Colonic mucosa (tissue), 4 donors: ENCODE results near the gene ELP4. TPM values are rescaled to one million over a fixed set of nuclear protein-coding genes. Genes with fewer than 3 reads are reported as not detected.

Experiments
- DNase-seq: peaks from one replicate; pipeline ENCODE4 v3.0.0-alpha.2; 2020
- H3K27ac ChIP-seq: fragments of 200-600 bp; one replicate; pipeline ENCODE4 v1.8.0; 2021
- H3K27me3 ChIP-seq: fragments of 200-600 bp; one replicate; pipeline ENCODE4 v1.8.0; 2021
- H3K36me3 ChIP-seq: fragments of 200-600 bp; one replicate; pipeline ENCODE4 v1.8.0; 2021
- H3K4me1 ChIP-seq: fragments of 200-600 bp; one replicate; pipeline ENCODE4 v1.8.0; 2021; ENCODE audit warnings: mild to moderate bottlenecking
- H3K4me3 ChIP-seq: fragments of 200-600 bp; one replicate; pipeline ENCODE4 v1.8.0; 2021
- H3K9ac ChIP-seq, 2 donors: one replicate each; pipeline ENCODE4 v1.7.0; 2013; ENCODE audit warnings: control low read depth in 2 of 2, low read depth in 2 of 2, low read length in 2 of 2
- H3K9me3 ChIP-seq: fragments of 200-600 bp; one replicate; pipeline ENCODE4 v1.8.0; 2021
- intact Hi-C: fragments of 100-400 bp; cut with DNase I; formaldehyde crosslinking; loops from one replicate; pipeline ENCODE4 v1.14.1; 2022
- total RNA-seq, 2 donors: library from RNA; stranded (reverse); fragmentation: NEBNext Ultra II Directional in 1 of 2; extraction: Animal tissue kit (Norgen Biotek cat#: 25700) in 1 of 2; gene quantifications; one replicate each; pipeline ENCODE4 v1.2.1, GENCODE V29; 2021
- TF ChIP-seq, protein P1 (sequence below): fragments of 200-600 bp; IDR thresholded peaks from one replicate; pipeline ENCODE4 v1.8.0; 2022; ENCODE audit warnings: antibody characterized with exemption, mild to moderate bottlenecking
- donor health status: healthy.
- donor health status: DM: no; HTN: no; CAD: no.
- donor health status: DM: no; HTN: no; CAD: no.

Gene ELP4
- total RNA-seq, 2 donors from 2014 or later = 17.0 to 22.8 TPM

DNA sequence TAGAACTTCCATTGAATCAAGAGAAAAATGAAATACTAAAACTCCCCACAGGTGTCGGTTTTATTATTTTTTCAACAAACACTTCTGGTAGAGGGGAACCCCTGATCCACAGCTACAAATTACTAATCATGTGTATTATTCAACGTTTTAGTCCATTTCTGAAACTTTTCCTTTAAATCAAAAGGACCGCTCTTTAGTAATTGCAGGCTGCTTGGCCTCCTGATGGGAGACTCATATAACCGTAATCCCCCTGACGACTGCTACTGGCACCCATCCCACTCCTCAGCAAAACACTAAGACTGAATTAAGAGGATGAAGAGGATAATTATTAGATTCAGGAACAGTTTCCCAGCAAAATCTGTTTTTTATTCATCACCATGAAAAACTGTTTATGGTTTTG lies 255.2 kb downstream of the ELP4 start:
- H3K36me3 ChIP-seq = no peaks in the 10 kb centered on the region
- TF ChIP-seq, protein P1, sequence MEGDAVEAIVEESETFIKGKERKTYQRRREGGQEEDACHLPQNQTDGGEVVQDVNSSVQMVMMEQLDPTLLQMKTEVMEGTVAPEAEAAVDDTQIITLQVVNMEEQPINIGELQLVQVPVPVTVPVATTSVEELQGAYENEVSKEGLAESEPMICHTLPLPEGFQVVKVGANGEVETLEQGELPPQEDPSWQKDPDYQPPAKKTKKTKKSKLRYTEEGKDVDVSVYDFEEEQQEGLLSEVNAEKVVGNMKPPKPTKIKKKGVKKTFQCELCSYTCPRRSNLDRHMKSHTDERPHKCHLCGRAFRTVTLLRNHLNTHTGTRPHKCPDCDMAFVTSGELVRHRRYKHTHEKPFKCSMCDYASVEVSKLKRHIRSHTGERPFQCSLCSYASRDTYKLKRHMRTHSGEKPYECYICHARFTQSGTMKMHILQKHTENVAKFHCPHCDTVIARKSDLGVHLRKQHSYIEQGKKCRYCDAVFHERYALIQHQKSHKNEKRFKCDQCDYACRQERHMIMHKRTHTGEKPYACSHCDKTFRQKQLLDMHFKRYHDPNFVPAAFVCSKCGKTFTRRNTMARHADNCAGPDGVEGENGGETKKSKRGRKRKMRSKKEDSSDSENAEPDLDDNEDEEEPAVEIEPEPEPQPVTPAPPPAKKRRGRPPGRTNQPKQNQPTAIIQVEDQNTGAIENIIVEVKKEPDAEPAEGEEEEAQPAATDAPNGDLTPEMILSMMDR = no peak
- no peaks in the 10 kb centered on the region for H3K9me3 ChIP-seq
- H3K27ac ChIP-seq = no peak overlapping the region
- H3K4me1 ChIP-seq = no peaks in the 10 kb centered on the region
- no peak overlapping the region for H3K9ac ChIP-seq
- no peak overlapping the region for H3K4me3 ChIP-seq
- H3K27me3 ChIP-seq = no peaks in the 10 kb centered on the region
- intact Hi-C loops = no loop called here
- DNase-seq = no peak

DNA sequence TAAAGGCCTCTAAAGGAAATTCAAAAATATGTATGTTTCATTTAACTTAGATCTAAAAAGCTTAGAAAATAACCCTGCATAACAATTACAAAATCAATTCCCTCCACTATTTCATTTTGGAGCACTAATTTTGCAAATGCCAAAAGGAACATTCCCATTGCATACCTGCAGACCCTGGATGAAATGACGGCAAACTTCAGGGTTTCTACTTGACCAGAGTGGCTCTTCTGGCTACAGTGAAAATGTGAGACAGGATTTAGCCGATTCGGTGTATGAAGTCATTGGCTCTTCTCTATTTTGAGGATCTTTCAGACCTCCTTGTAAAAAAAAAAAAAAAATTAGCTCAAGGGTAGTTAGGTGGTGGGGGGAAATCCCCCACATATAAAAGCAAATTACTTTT lies 257.5 kb downstream of the ELP4 start:
- intact Hi-C loops = no loop called here

DNA sequence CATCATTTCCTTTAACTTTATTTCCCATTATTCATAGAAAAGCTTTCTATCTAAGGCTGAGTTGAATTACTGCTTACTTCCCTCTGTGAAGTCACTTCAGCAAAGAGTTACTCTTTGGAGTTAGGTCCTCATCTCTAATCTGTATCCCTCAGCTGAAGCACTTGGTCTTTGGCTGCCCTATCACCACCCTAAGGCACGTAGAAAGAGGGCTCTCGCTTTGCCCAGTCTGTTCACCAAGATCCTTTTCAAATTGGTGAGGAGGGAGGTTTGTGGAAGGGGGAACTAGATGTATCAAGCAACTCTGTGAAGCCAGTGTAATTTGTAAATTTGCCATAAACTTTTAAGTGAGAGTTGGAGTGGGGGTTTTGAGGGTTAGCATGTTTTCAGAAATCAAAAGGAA lies 258.1 kb downstream of the ELP4 start:
- H3K4me3 ChIP-seq = no peak overlapping the region
- H3K4me1 ChIP-seq = no peaks in the 10 kb centered on the region
- H3K27me3 ChIP-seq = no peaks in the 10 kb centered on the region
- H3K36me3 ChIP-seq = no peaks in the 10 kb centered on the region
- intact Hi-C loops = no loop called here
- no peak for DNase-seq
- no peaks in the 10 kb centered on the region for H3K9me3 ChIP-seq
- no peak overlapping the region for H3K27ac ChIP-seq
- H3K9ac ChIP-seq = no peak overlapping the region
- TF ChIP-seq, protein P1 = no peak

More for the DNA sequence above, 257.5 kb downstream of the ELP4 start:
- Histone ChIP-seq H3K27ac (no peak overlapping the region), H3K4me1 (no peaks in the 10 kb centered on the region), H3K9me3 (no peaks in the 10 kb centered on the region), H3K36me3 (no peaks in the 10 kb centered on the region), H3K4me3 (no peak overlapping the region), H3K27me3 (no peaks in the 10 kb centered on the region), H3K9ac (no peak overlapping the region)
- TF ChIP-seq, protein P1 = no peak
- no peak for DNase-seq

DNA sequence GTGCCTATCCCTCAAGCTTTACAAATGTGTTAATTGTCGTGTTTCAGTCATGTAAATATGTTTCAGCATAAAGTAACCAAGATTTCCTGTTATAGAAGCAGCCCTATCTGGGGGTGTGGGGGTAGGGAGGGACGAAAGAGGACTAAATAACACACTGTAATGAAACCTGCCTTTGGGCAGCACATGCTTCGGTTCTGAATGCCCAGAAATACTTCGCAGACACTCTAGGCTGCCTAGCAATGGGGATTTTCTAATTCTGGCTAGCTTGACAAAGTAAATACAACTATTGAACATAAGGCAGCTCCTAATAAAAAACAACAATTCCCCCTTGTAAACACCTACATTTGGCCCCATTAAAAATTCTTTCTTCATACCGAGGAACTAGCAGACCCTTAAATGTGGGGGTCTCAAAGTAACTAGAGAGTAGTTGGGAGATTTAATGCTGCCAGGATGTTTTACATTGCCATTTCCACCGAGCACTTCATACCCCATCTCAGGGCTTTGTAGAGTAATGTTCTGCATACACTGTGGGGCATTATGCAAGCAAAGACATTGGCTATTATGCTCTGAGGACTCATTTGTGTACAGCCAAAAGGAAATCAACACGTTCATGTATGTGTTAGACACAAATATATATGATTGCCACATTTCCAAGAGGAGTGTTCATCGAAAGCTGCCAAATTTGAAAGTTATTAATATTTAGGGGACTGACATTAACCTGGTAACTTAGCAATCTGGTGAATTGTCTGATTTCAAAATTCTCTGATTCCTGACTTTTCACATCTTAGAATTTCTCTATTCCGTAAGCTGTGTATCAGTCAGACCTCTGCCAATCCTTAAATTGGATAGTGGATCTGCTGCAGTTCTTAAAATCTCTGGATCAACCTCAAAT lies 259.4 kb downstream of the ELP4 start:
- intact Hi-C loops = no loop called here
- TF ChIP-seq, protein P1 = no peak
- H3K9ac ChIP-seq = no peak overlapping the region

GRCh38 chr11:31770011-31770700 lies 260.6 kb downstream of the ELP4 start:
- no peak overlapping the region for H3K27ac ChIP-seq
- DNase-seq = no peak
- H3K9me3 ChIP-seq = no peaks in the 10 kb centered on the region
- H3K4me3 ChIP-seq = no peak overlapping the region
- no peaks in the 10 kb centered on the region for H3K4me1 ChIP-seq
- no peaks in the 10 kb centered on the region for H3K36me3 ChIP-seq
- TF ChIP-seq, protein P1 = no peak
- intact Hi-C loops = no loop called here
- H3K9ac ChIP-seq = no peak overlapping the region
- H3K27me3 ChIP-seq = no peaks in the 10 kb centered on the region

More for the DNA sequence above, 259.4 kb downstream of the ELP4 start:
- Histone ChIP-seq H3K4me3 (no peak overlapping the region), H3K27ac (no peak overlapping the region), H3K9me3 (no peaks in the 10 kb centered on the region), H3K4me1 (no peaks in the 10 kb centered on the region), H3K36me3 (no peaks in the 10 kb centered on the region), H3K27me3 (no peaks in the 10 kb centered on the region)
- no peak for DNase-seq
